ENCODE data around the gene FAM171A2. TPM values are rescaled to one million over a fixed set of nuclear protein-coding genes. Genes with fewer than 3 reads are reported as not detected.

FAM171A2 gene
- total and polyA plus RNA-seq, 10 of the 15 experiments (the other 5 are each of a cell fraction or from before 2014, with no cell fraction given) = 0.08 to 1.7 (median 0.27) TPM; not detected in 2

GRCh38 chr17:44363613-44364159 lies at the start of gene FAM171A2 (continued):
- TF ChIP-seq CHD2 (IDR thresholded peaks at IDR 0.05; ENCODE audit: borderline replicate concordance, low read depth, low read length) (no peak), TCF12 (IDR thresholded peaks at IDR 0.05; ENCODE audit: low read depth, low read length) (no peak), JUNB (IDR thresholded peaks at IDR 0.05) (no peak), ATF7 (IDR thresholded peaks at IDR 0.05; ENCODE audit: low read depth) (no peak), ZNF24 (IDR thresholded peaks at IDR 0.05) (no peak), PAX5 (IDR thresholded peaks at IDR 0.05; ENCODE audit: borderline replicate concordance, low read depth, low read length) (no peak), CHD4 (IDR thresholded peaks at IDR 0.05) (no peak), MYB (IDR thresholded peaks at IDR 0.05; ENCODE audit: borderline replicate concordance, low read depth, low read length) (no peak), CHD1 (IDR thresholded peaks at IDR 0.05; ENCODE audit: low read depth, low read length) (no peak), CUX1 (IDR thresholded peaks at IDR 0.05; ENCODE audit: insufficient replicate concordance, low read depth, low read length) (no peak), ZBTB11 (CRISPR knock-in tag; IDR thresholded peaks at IDR 0.05) (no peak), JUND (IDR thresholded peaks at IDR 0.05; ENCODE audit: low read depth, low read length) (no peak), EED (IDR thresholded peaks at IDR 0.05; ENCODE audit: low read depth) (no peak), ZBED1 (IDR thresholded peaks at IDR 0.05; ENCODE audit: borderline replicate concordance) (no peak), MAX (IDR thresholded peaks at IDR 0.05; ENCODE audit: low read depth, low read length) (no peak), ZNF217 (IDR thresholded peaks at IDR 0.05) (0 out of 2 replicates have a peak, but pooled peaks have one; percentile 49), CBFB (IDR thresholded peaks at IDR 0.05; ENCODE audit: low read depth) (no peak), SREBF1 (IDR thresholded peaks at IDR 0.05; ENCODE audit: low read length) (no peak), ZBTB40 (IDR thresholded peaks at IDR 0.05; ENCODE audit: borderline replicate concordance) (no peak), WRNIP1 (IDR thresholded peaks at IDR 0.05; ENCODE audit: borderline replicate concordance, low read depth, low read length) (no peak)
